HEK293 (cell line): ENCODE results near the gene C2orf81.

ENCODE experiments used
- CTCF ChIA-PET: fragments of 350-600 bp; formaldehyde crosslinking; extraction: SDS; loops from one replicate; lab custom pipeline; 2021; ENCODE audit warnings: antibody characterized with exemption; lab: Yijun Ruan, JAX
- POLR2A ChIA-PET: fragments of 300-600 bp; formaldehyde crosslinking; extraction: SDS; loops from one replicate; lab custom pipeline; 2020; ENCODE audit warnings: antibody characterized with exemption, inconsistent platforms; lab: Yijun Ruan, JAX
- H3K27ac ChIP-seq: fragments of 200-500 bp; sonication (Bioruptor generic); 2 replicates; pipeline ENCODE4 v1.5.1; 2014; ENCODE audit warnings: low read depth, low read length, control low read depth, inconsistent platforms; ENCODE audit errors: extremely low read depth
- H3K36me3 ChIP-seq, 2 experiments: fragments of 200-500 bp in 1 of 2; sonication (Bioruptor generic) in 1 of 2; 1 replicate in 1 of 2; 2 replicates in 1 of 2; pipeline ENCODE4 v1.5.1; 2014 to 2017; ENCODE audit warnings: inconsistent platforms in 2 of 2, low read length in 2 of 2; ENCODE audit not compliant: control insufficient read depth in 2 of 2, insufficient read depth in 1 of 2
- H3K4me1 ChIP-seq: fragments of 200-500 bp; sonication (Bioruptor generic); 2 replicates; pipeline ENCODE4 v1.5.1; 2014; ENCODE audit warnings: mild to moderate bottlenecking, low read length, inconsistent platforms; ENCODE audit not compliant: control insufficient read depth, insufficient read depth
- H3K4me3 ChIP-seq: 2 replicates; pipeline ENCODE4 v1.5.1; 2011; ENCODE audit warnings: low read depth, mild to moderate bottlenecking, control low read depth, low read length, moderate library complexity
- H3K9me3 ChIP-seq: fragments of 200-500 bp; sonication (Bioruptor generic); 2 replicates; pipeline ENCODE4 v1.5.1; 2014; ENCODE audit warnings: low read depth, low read length, inconsistent platforms; ENCODE audit not compliant: control insufficient read depth, insufficient read depth
- ATF2 ChIP-seq: fragments of 450-650 bp; formaldehyde crosslinking; IDR thresholded peaks from 2 replicates; pipeline ENCODE4 v1.5.1; 2016; ENCODE audit warnings: missing biosample characterization, missing genetic modification characterization, low read depth
- BCL11A ChIP-seq: fragments of 450-650 bp; formaldehyde crosslinking; IDR thresholded peaks from 2 replicates; pipeline ENCODE4 v1.5.1; 2016; ENCODE audit warnings: low read depth, missing biosample characterization, missing genetic modification characterization
- INSM2 ChIP-seq: fragments of 450-650 bp; formaldehyde crosslinking; IDR thresholded peaks from 2 replicates; pipeline ENCODE4 v1.5.1; 2016; ENCODE audit warnings: missing biosample characterization, missing genetic modification characterization
- KLF10 ChIP-seq: fragments of 450-650 bp; IDR thresholded peaks from 2 replicates; pipeline ENCODE4 v1.5.1; 2018; ENCODE audit warnings: missing biosample characterization, mild to moderate bottlenecking, missing genetic modification characterization
- KLF9 ChIP-seq: fragments of 450-650 bp; formaldehyde crosslinking; IDR thresholded peaks from 2 replicates; pipeline ENCODE4 v1.5.1; 2016; ENCODE audit warnings: missing biosample characterization, missing genetic modification characterization, low read depth
- PATZ1 ChIP-seq: fragments of 450-650 bp; formaldehyde crosslinking; IDR thresholded peaks from 2 replicates; pipeline ENCODE4 v1.5.1; 2016; ENCODE audit warnings: missing biosample characterization, missing genetic modification characterization
- TSHZ1 ChIP-seq: fragments of 450-650 bp; formaldehyde crosslinking; IDR thresholded peaks from 2 replicates; pipeline ENCODE4 v1.5.1; 2016; ENCODE audit warnings: missing biosample characterization, missing genetic modification characterization, borderline replicate concordance
- ZBTB48 ChIP-seq: fragments of 450-650 bp; formaldehyde crosslinking; IDR thresholded peaks from 2 replicates; pipeline ENCODE4 v1.5.1; 2016; ENCODE audit warnings: missing biosample characterization, missing genetic modification characterization
- ZNF114 ChIP-seq: fragments of 450-650 bp; formaldehyde crosslinking; IDR thresholded peaks from 2 replicates; pipeline ENCODE4 v1.5.0; 2017; ENCODE audit warnings: missing biosample characterization, missing genetic modification characterization
- ZNF157 ChIP-seq: fragments of 450-650 bp; formaldehyde crosslinking; IDR thresholded peaks from 2 replicates; pipeline ENCODE4 v1.5.1; 2016; ENCODE audit warnings: missing biosample characterization, missing genetic modification characterization
- ZNF202 ChIP-seq: fragments of 450-650 bp; formaldehyde crosslinking; IDR thresholded peaks from 2 replicates; pipeline ENCODE4 v1.5.1; 2016; ENCODE audit warnings: missing biosample characterization, missing genetic modification characterization, borderline replicate concordance
- ZNF214 ChIP-seq: fragments of 450-650 bp; formaldehyde crosslinking; IDR thresholded peaks from 2 replicates; pipeline ENCODE4 v1.5.1; 2017; ENCODE audit warnings: missing biosample characterization, mild to moderate bottlenecking, missing genetic modification characterization, borderline replicate concordance
- ZNF394 ChIP-seq: fragments of 450-650 bp; formaldehyde crosslinking; IDR thresholded peaks from 2 replicates; pipeline ENCODE4 v1.5.1; 2016; ENCODE audit warnings: missing biosample characterization, missing genetic modification characterization, mild to moderate bottlenecking, moderate library complexity, borderline replicate concordance
- ZNF426 ChIP-seq: fragments of 450-650 bp; formaldehyde crosslinking; IDR thresholded peaks from 2 replicates; pipeline ENCODE4 v1.5.1; 2017; ENCODE audit warnings: missing biosample characterization, missing genetic modification characterization, mild to moderate bottlenecking, inconsistent platforms, moderate library complexity
- ZNF600 ChIP-seq: fragments of 450-650 bp; formaldehyde crosslinking; IDR thresholded peaks from 2 replicates; pipeline ENCODE4 v1.5.1; 2016; ENCODE audit warnings: missing biosample characterization, missing genetic modification characterization
- TF ChIP-seq, protein P1 (sequence below): fragments of 450-650 bp; formaldehyde crosslinking; IDR thresholded peaks from 2 replicates; pipeline ENCODE4 v1.5.1; 2016; ENCODE audit warnings: missing biosample characterization, missing genetic modification characterization

Gene C2orf81

DNA sequence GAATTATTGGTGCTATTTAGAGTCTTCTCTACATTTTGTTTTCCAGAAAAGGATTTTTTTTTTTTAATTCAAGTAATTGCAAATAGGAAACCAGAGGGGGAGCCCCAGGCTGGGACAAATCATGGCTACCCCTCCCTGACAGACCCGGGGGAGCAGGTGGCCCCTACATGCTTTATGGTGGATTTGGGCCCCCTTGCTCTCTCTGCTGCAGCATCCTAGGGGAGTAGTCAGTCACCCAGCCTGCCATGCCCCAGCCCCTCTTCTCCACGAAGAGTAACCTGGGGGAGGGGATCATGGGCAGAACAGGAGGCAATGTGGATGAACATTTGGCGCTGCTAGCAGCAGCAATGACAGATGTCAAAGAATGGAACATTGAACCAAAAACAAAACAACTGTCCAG lies 4.6 kb downstream of the C2orf81 start:
- Histone ChIP-seq H3K27ac (no peak overlapping the region), H3K9me3 (no peaks in the 10 kb centered on the region), H3K4me1 (no peaks in the 10 kb centered on the region; the same call in 1 of the 2 replicates), H3K36me3 (no peaks in the 10 kb centered on the region)
- POLR2A ChIA-PET = no interaction called here
- CTCF ChIA-PET = no interaction called here
- TF ChIP-seq ZNF214 (no peak), ZNF202 (tag by site-specific recombination) (no peak), KLF9 (tag by site-specific recombination) (no peak)
- TF ChIP-seq, all 188 proteins: peak for 0
- no peak overlapping the region for H3K4me3 ChIP-seq

DNA sequence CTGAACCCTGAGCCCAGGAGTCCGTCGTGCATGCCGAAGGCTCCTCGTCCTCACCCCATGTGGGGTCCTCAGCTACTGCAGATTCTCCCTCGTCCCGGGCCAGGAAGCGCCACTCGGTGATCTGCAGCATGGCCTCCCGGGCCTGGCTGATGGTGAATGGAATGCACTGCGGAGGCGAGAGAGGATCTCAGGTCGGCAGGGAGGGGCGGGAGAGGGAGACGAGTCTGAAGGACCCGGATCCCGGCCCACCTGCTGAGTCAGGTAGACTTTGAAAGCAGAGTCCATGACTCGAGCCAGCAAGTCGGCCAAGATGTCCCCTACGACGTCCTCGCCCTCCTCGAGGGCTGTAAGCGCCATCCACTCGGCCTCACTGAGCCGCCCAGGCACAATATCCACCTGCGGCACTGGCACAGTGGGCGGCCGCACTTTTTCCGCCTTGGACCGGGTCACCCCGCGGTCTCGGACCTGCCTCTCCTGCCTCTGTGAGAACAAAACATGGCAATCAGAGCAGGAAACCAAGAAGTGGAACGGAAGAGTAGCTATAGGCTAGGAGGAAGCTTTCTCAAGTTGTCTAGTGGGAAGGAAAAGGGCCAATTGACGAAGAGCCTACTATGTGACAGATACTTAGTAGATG lies 5.5 kb downstream of the C2orf81 start:
- Histone ChIP-seq H3K9me3 (no peaks in the 10 kb centered on the region), H3K4me3 (no peak overlapping the region), H3K4me1 (no peaks in the 10 kb centered on the region; the same call in 1 of the 2 replicates), H3K36me3 (no peaks in the 10 kb centered on the region), H3K27ac (no peak overlapping the region)
- POLR2A ChIA-PET = no interaction called here
- CTCF ChIA-PET = interaction anchor here (1.4 kb wide), 1 partner anchor 16 kb away, joined by 3 read pairs; no protein-coding TSS in a partner anchor
- TF ChIP-seq INSM2 (tag by site-specific recombination) (no peak), BCL11A (tag by site-specific recombination) (no peak), KLF10 (tag by site-specific recombination) (no peak), ZNF157 (tag by site-specific recombination) (no peak), ZNF600 (tag by site-specific recombination) (no peak), PATZ1 (no peak), ZNF426 (tag by site-specific recombination) (no peak), ZNF394 (tag by site-specific recombination) (no peak)

DNA sequence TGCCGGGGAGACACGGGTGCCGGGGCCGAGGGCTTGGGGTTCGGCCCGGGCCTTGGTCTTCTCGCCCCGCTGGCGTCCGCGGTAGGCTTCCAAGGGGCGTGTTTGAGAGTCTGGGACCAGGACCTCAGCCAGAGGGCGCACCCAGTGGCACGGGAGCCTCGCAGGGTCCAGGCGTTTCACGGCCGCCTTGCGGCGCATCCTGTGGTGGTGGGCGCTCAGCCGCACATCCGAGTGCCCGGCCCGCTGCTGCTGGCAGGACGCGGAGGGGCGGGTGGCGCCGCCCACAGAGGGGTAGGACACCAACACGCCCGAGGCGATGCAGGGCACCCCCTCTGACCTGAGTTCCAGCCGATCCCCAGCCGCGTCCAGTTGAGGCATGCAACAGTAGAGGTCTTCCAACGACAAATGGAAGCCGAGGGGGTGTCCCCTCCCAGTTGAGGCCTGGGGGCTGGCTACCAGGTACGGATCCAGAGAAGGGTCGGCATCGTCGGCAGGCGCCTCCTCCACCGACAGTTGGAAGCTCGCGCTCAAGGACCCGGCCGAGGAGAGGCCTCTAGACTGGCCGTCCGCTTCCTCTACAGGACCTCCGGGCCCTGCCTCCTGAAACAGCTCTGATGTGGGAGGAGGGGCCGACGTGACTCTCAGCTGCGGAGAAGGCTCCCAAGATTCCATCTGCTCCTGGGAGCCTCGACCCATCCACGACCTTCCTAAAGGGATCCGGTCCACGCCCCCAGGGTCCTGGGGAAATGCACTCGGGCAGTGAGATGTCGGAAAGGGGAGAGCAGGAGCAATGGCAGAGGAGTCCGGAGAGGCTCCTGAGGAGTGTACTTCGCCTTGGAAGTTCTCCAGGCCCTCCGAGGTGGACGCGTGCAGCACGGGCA lies 6.3 kb downstream of the C2orf81 start:
- Histone ChIP-seq H3K36me3 (no peaks in the 10 kb centered on the region), H3K9me3 (no peaks in the 10 kb centered on the region), H3K27ac (no peak overlapping the region), H3K4me3 (no peak overlapping the region), H3K4me1 (no peaks in the 10 kb centered on the region)
- ChIA-PET CTCF (interaction anchor here (1.4 kb wide), 1 partner anchor 15 kb away, joined by 3 read pairs; no protein-coding TSS in a partner anchor), POLR2A (no interaction called here)
- TF ChIP-seq ZNF114 (tag by site-specific recombination) (no peak), TSHZ1 (no peak), ATF2 (tag by site-specific recombination) (no peak), ZBTB48 (tag by site-specific recombination) (no peak)
- TF ChIP-seq, protein P1, sequence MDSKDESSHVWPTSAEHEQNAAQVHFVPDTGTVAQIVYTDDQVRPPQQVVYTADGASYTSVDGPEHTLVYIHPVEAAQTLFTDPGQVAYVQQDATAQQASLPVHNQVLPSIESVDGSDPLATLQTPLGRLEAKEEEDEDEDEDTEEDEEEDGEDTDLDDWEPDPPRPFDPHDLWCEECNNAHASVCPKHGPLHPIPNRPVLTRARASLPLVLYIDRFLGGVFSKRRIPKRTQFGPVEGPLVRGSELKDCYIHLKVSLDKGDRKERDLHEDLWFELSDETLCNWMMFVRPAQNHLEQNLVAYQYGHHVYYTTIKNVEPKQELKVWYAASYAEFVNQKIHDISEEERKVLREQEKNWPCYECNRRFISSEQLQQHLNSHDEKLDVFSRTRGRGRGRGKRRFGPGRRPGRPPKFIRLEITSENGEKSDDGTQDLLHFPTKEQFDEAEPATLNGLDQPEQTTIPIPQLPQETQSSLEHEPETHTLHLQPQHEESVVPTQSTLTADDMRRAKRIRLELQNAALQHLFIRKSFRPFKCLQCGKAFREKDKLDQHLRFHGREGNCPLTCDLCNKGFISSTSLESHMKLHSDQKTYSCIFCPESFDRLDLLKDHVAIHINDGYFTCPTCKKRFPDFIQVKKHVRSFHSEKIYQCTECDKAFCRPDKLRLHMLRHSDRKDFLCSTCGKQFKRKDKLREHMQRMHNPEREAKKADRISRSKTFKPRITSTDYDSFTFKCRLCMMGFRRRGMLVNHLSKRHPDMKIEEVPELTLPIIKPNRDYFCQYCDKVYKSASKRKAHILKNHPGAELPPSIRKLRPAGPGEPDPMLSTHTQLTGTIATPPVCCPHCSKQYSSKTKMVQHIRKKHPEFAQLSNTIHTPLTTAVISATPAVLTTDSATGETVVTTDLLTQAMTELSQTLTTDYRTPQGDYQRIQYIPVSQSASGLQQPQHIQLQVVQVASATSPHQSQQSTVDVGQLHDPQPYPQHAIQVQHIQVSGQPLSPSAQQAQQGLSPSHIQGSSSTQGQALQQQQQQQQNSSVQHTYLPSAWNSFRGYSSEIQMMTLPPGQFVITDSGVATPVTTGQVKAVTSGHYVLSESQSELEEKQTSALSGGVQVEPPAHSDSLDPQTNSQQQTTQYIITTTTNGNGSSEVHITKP (tag by site-specific recombination) = no peak
